Activated T-helper 1 cell treated with anti-CD3 and anti-CD28 coated beads, Interleukin-2, amount 50 U/mL, for 16 hours (primary cell): ENCODE measurements around the gene TMEM222.
A peak's percentile ranks its signal among the peaks of the same experiment; 100 is the strongest.

ENCODE experiments used
- DNase-seq, 2 donors: peaks; one replicate each; pipeline ENCODE4 v3.0.0-alpha.2; 2020; ENCODE audit warnings: low read depth in 1 of 2, low spot score in 1 of 2

The TMEM222 gene

GRCh38 chr1:27341525-27342252, 19.7 kb downstream of the TMEM222 start, which contains the start of gene SYTL1:
SYTL1 (plus strand) TSS chr1:27342022; CDS start chr1:27345335, 3,313 bp downstream.
- DNase-seq: peak; percentile 40 to 43

GRCh38 chr1:27342391-27342777, 20.4 kb downstream of the TMEM222 start:
- DNase-seq: no peak

GRCh38 chr1:27342778-27343638, 21.0 kb downstream of the TMEM222 start:
- peak; percentile 56 to 60 for DNase-seq

- DNase-seq: no peak
Observed at GRCh38 chr1:27343639-27344025, 21.7 kb downstream of the TMEM222 start.

GRCh38 chr1:27345272-27345671, 23.3 kb downstream of the TMEM222 start:
- no peak for DNase-seq

- no peak for DNase-seq
Observed at GRCh38 chr1:27346357-27346756, 24.4 kb downstream of the TMEM222 start.

- no peak for DNase-seq
Observed at GRCh38 chr1:27346991-27347624, 25.1 kb downstream of the TMEM222 start.

- DNase-seq: no peak
Observed at GRCh38 chr1:27348861-27349783, 27.2 kb downstream of the TMEM222 start.

GRCh38 chr1:27349784-27350662, 28.1 kb downstream of the TMEM222 start:
- DNase-seq: no peak

GRCh38 chr1:27350663-27351540, 28.9 kb downstream of the TMEM222 start:
- no peak for DNase-seq

GRCh38 chr1:27351541-27352107, 29.7 kb downstream of the TMEM222 start:
- no peak for DNase-seq

- DNase-seq: no peak
Observed at GRCh38 chr1:27353166-27353565, 31.2 kb downstream of the TMEM222 start.

GRCh38 chr1:27353629-27354028, 31.7 kb downstream of the TMEM222 start:
- DNase-seq: no peak

GRCh38 chr1:27355683-27356082, 33.7 kb downstream of the TMEM222 start:
- DNase-seq: no peak

GRCh38 chr1:27356277-27356618, 34.3 kb downstream of the TMEM222 start:
- DNase-seq: no peak

- DNase-seq: no peak
Observed at GRCh38 chr1:27356619-27357280, 34.8 kb downstream of the TMEM222 start.

- DNase-seq: peak; percentile 74
Observed at GRCh38 chr1:27357281-27358037, 35.5 kb downstream of the TMEM222 start.
